GM12872 (cell line): ENCODE data around the gene TRRAP.

ENCODE experiments used
- CTCF ChIP-seq: IDR thresholded peaks from 3 replicates; pipeline ENCODE4 v1.5.1; 2011; ENCODE audit warnings: low read depth, mild to moderate bottlenecking, low read length, moderate library complexity; ENCODE audit not compliant: insufficient read depth

The TRRAP gene

GRCh38 chr7:99003419-99003818 lies 125.1 kb downstream of the TRRAP start:
- no peak for TF ChIP-seq CTCF

- no peak for TF ChIP-seq CTCF
Observed at GRCh38 chr7:99004216-99004615, 125.9 kb downstream of the TRRAP start.

- no peak for TF ChIP-seq CTCF
Observed at GRCh38 chr7:99004781-99005500, 126.6 kb downstream of the TRRAP start.

GRCh38 chr7:99005776-99006175 lies 127.4 kb downstream of the TRRAP start:
- TF ChIP-seq CTCF, result no peak

GRCh38 chr7:99006739-99007424 lies 128.6 kb downstream of the TRRAP start:
- TF ChIP-seq CTCF, result no peak

- no peak for TF ChIP-seq CTCF
Observed at GRCh38 chr7:99008181-99008631, 129.9 kb downstream of the TRRAP start.

GRCh38 chr7:99008921-99009530 lies 130.7 kb downstream of the TRRAP start:
- no peak for TF ChIP-seq CTCF
